ENCODE data around the gene ST6GAL1. TPM values are rescaled to one million over a fixed set of nuclear protein-coding genes. Genes with fewer than 3 reads are reported as not detected.

The ST6GAL1 gene
- total RNA-seq, 1 experiment from 2014 or later: 11.8 TPM

DNA sequence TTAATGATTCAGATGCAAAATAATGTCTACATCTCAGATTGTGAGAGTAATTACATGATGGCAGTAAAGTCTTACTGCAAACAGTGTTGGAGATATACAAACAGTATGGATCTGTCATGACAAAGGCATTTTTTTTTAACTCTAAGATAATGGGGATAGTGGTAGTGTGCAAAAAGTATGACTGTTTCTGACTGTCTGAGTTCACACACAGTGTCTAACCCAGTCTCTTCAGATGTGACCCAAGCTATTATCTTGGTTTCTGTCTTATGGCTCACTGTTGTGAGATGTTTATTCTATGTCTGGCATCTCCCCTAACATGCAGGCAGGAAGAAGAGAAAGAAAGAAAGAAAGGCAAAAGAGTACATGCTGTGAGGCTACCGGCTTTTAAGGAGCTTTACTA, 191.9 kb downstream of the ST6GAL1 start:
- in situ Hi-C loops (cut with HindIII; ENCODE audit: low sequenced_read_pairs): no loop called here
- no peak for DNase-seq (ENCODE audit: low spot score)

DNA sequence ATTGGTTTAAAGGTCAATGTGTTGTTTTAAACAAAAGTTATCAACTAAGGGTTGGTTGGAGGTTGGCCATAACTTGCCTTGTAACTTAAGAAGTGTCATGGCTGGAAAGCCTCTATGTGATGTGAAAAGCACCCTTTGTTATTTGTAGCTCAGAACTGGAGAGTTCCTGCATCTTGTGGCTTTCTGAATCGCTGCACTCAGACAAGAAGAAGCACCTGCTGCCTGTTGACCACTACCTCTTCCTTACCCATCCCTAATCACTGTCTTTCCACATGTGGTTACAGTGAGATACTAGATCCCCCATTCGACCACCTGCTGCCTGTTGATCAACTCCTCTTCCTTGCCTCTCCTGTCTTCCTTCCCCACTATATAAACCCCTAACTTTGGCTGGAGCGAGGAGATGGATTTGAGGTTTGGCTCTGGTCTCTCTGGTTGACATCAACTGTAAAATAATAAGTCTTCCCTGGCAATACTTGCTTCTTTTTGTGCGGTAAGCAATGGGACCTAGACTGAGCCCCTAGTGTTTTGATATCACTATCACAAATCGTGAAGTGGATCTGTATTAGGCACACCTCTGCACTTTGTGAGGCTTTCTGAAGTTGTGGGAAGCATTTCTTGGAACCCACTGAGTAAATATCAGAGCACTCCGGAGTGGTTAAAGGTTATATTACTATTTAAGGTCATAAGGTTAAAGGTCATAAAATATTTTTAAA, 195.1 kb downstream of the ST6GAL1 start:
- in situ Hi-C loops (cut with HindIII; ENCODE audit: low sequenced_read_pairs): no loop called here
- DNase-seq (ENCODE audit: low spot score): no peak

Other genes starting within 250 kb of the ST6GAL1 start
- gene KNG1, start 213.2 kb upstream of the ST6GAL1 start, total RNA-seq (2014; rRNA removed; shearing (Covaris generic)): not detected in 2 replicates
- 215 and 286 TPM in 2 replicates for gene EIF4A2, start 146.9 kb upstream of the ST6GAL1 start, total RNA-seq (2014; rRNA removed; shearing (Covaris generic))
- 53.7 and 76.8 TPM in 2 replicates for gene RFC4, start 124.0 kb upstream of the ST6GAL1 start, total RNA-seq (2014; rRNA removed; shearing (Covaris generic))
- not detected in 2 replicates for gene ADIPOQ, start 87.8 kb upstream of the ST6GAL1 start, total RNA-seq (2014; rRNA removed; shearing (Covaris generic))
- gene RPL39L, start 209.0 kb downstream of the ST6GAL1 start, total RNA-seq (2014; rRNA removed; shearing (Covaris generic)): 51.1 and 58.4 TPM in 2 replicates